Measurements from ENCODE around the gene PTMS.

Gene PTMS

GRCh38 chr12:6817662-6818157, 51.5 kb downstream of the PTMS start:
- no peak for DNase-seq (ENCODE audit: low read depth in 1 of 2, low spot score in 1 of 2)
- peaks cover 7% of the 10 kb centered on the region for H3K27me3 ChIP-seq (ENCODE audit: insufficient read depth, poor library complexity, severe bottlenecking)
- no peak for TF ChIP-seq SPI1 (IDR thresholded peaks at IDR 0.05; ENCODE audit: borderline replicate concordance, low read depth)
- TF ChIP-seq POLR2AphosphoS5 (IDR thresholded peaks at IDR 0.05; ENCODE audit: low read depth): no peak
- TF ChIP-seq, protein P1, sequence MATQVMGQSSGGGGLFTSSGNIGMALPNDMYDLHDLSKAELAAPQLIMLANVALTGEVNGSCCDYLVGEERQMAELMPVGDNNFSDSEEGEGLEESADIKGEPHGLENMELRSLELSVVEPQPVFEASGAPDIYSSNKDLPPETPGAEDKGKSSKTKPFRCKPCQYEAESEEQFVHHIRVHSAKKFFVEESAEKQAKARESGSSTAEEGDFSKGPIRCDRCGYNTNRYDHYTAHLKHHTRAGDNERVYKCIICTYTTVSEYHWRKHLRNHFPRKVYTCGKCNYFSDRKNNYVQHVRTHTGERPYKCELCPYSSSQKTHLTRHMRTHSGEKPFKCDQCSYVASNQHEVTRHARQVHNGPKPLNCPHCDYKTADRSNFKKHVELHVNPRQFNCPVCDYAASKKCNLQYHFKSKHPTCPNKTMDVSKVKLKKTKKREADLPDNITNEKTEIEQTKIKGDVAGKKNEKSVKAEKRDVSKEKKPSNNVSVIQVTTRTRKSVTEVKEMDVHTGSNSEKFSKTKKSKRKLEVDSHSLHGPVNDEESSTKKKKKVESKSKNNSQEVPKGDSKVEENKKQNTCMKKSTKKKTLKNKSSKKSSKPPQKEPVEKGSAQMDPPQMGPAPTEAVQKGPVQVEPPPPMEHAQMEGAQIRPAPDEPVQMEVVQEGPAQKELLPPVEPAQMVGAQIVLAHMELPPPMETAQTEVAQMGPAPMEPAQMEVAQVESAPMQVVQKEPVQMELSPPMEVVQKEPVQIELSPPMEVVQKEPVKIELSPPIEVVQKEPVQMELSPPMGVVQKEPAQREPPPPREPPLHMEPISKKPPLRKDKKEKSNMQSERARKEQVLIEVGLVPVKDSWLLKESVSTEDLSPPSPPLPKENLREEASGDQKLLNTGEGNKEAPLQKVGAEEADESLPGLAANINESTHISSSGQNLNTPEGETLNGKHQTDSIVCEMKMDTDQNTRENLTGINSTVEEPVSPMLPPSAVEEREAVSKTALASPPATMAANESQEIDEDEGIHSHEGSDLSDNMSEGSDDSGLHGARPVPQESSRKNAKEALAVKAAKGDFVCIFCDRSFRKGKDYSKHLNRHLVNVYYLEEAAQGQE (IDR thresholded peaks at IDR 0.05; ENCODE audit: insufficient replicate concordance, low read depth): no peak

DNA sequence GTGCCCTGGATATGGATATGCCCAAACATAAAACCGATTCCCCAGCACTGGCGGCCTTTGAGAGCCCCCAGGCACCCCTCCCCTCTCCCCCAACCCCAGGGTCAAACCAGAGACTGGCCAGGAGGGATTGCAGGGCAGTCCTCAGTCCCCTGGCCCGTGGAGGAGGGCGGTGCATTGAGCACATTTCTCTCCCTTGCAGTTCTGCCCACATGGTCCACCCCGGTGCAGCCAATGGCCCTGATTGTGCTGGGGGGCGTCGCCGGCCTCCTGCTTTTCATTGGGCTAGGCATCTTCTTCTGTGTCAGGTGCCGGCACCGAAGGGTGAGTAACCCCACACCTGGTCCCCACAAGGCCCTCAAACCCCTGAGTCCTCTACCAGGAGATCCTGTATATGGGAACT, 52.1 kb downstream of the PTMS start:
- H3K27me3 ChIP-seq (ENCODE audit: insufficient read depth, poor library complexity, severe bottlenecking): peaks cover 10% of the 10 kb centered on the region
- TF ChIP-seq GABPA (IDR thresholded peaks at IDR 0.05; ENCODE audit: low read depth) (no peak), POLR2AphosphoS5 (IDR thresholded peaks at IDR 0.05; ENCODE audit: low read depth) (no peak), SPI1 (IDR thresholded peaks at IDR 0.05; ENCODE audit: borderline replicate concordance, low read depth) (no peak)
- TF ChIP-seq, protein P2, sequence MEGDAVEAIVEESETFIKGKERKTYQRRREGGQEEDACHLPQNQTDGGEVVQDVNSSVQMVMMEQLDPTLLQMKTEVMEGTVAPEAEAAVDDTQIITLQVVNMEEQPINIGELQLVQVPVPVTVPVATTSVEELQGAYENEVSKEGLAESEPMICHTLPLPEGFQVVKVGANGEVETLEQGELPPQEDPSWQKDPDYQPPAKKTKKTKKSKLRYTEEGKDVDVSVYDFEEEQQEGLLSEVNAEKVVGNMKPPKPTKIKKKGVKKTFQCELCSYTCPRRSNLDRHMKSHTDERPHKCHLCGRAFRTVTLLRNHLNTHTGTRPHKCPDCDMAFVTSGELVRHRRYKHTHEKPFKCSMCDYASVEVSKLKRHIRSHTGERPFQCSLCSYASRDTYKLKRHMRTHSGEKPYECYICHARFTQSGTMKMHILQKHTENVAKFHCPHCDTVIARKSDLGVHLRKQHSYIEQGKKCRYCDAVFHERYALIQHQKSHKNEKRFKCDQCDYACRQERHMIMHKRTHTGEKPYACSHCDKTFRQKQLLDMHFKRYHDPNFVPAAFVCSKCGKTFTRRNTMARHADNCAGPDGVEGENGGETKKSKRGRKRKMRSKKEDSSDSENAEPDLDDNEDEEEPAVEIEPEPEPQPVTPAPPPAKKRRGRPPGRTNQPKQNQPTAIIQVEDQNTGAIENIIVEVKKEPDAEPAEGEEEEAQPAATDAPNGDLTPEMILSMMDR (IDR thresholded peaks at IDR 0.05; ENCODE audit: insufficient read depth, low read length): no peak
- TF ChIP-seq, protein P1 (IDR thresholded peaks at IDR 0.05; ENCODE audit: insufficient replicate concordance, low read depth): no peak
- H3K27ac ChIP-seq (replicated peaks): no peak overlapping the region
- no peak overlapping the region for H3K4me3 ChIP-seq (replicated peaks; ENCODE audit: insufficient read depth, low read length)
- DNase-seq (ENCODE audit: low read depth in 1 of 2, low spot score in 1 of 2): no peak

More at GRCh38 chr12:6817662-6818157, 51.5 kb downstream of the PTMS start:
- H3K27ac ChIP-seq (replicated peaks): no peak overlapping the region
- no peak overlapping the region for H3K4me3 ChIP-seq (replicated peaks; ENCODE audit: insufficient read depth, low read length)

GRCh38 chr12:6818645-6819044, 52.5 kb downstream of the PTMS start:
- Histone ChIP-seq H3K27ac (replicated peaks) (no peak overlapping the region), H3K27me3 (ENCODE audit: insufficient read depth, poor library complexity, severe bottlenecking) (peaks cover 11% of the 10 kb centered on the region), H3K4me3 (replicated peaks; ENCODE audit: insufficient read depth, low read length) (no peak overlapping the region)
- TF ChIP-seq, protein P2 (IDR thresholded peaks at IDR 0.05; ENCODE audit: insufficient read depth, low read length): no peak
- TF ChIP-seq POLR2AphosphoS5 (IDR thresholded peaks at IDR 0.05; ENCODE audit: low read depth) (no peak), GABPA (IDR thresholded peaks at IDR 0.05; ENCODE audit: low read depth) (no peak), SPI1 (IDR thresholded peaks at IDR 0.05; ENCODE audit: borderline replicate concordance, low read depth) (no peak)
- TF ChIP-seq, protein P1 (IDR thresholded peaks at IDR 0.05; ENCODE audit: insufficient replicate concordance, low read depth): no peak
- no peak for DNase-seq (ENCODE audit: low read depth in 1 of 2, low spot score in 1 of 2)
